Chondrocyte (in vitro differentiated cells): ENCODE measurements around the gene ATG7. TPM values are rescaled to one million over a fixed set of nuclear protein-coding genes. Genes with fewer than 3 reads are reported as not detected.
"Not testable (repeated sequence)": the region's sequence is repeated elsewhere in the genome, so short reads cannot be mapped to it uniquely, and the experiment has no call there.

ENCODE experiments used
- DNase-seq: peaks from one replicate; pipeline ENCODE4 v3.0.0; 2021; ENCODE audit warnings: mixed read lengths, low spot score
- H3K27ac Mint-ChIP-seq: one replicate; pipeline ENCODE4 v1.8.0; 2021; ENCODE audit warnings: mild to moderate bottlenecking, moderate library complexity, mixed read lengths; ENCODE audit not compliant: unreplicated experiment
- H3K27me3 Mint-ChIP-seq: 2 replicates; pipeline ENCODE4 v1.8.0; 2021; ENCODE audit warnings: low read depth, mixed read lengths
- H3K36me3 Mint-ChIP-seq: 2 replicates; pipeline ENCODE4 v1.8.0; 2021; ENCODE audit warnings: low read depth, mixed read lengths
- H3K4me1 Mint-ChIP-seq: 2 replicates; pipeline ENCODE4 v1.8.0; 2021; ENCODE audit warnings: low read depth, mild to moderate bottlenecking, mixed read lengths
- H3K4me3 Mint-ChIP-seq: one replicate; pipeline ENCODE4 v1.8.0; 2021; ENCODE audit warnings: mild to moderate bottlenecking, moderate library complexity, mixed read lengths; ENCODE audit not compliant: unreplicated experiment
- H3K9me3 Mint-ChIP-seq: 2 replicates; pipeline ENCODE4 v1.8.0; 2021; ENCODE audit warnings: low read depth, mixed read lengths
- total RNA-seq: library from RNA; stranded (reverse); gene quantifications from 3 replicates; pipeline ENCODE4 v1.2.1, GENCODE V29; 2021
- TF ChIP-seq, protein P1 (sequence below): fragments of 200-600 bp; sonication (generic); IDR thresholded peaks from 2 replicates; pipeline ENCODE4 v1.5.0; 2021; ENCODE audit warnings: antibody characterized with exemption, mild to moderate bottlenecking, moderate library complexity

The ATG7 gene
- total RNA-seq, 1 donor from 2014 or later = 27.4 TPM

DNA sequence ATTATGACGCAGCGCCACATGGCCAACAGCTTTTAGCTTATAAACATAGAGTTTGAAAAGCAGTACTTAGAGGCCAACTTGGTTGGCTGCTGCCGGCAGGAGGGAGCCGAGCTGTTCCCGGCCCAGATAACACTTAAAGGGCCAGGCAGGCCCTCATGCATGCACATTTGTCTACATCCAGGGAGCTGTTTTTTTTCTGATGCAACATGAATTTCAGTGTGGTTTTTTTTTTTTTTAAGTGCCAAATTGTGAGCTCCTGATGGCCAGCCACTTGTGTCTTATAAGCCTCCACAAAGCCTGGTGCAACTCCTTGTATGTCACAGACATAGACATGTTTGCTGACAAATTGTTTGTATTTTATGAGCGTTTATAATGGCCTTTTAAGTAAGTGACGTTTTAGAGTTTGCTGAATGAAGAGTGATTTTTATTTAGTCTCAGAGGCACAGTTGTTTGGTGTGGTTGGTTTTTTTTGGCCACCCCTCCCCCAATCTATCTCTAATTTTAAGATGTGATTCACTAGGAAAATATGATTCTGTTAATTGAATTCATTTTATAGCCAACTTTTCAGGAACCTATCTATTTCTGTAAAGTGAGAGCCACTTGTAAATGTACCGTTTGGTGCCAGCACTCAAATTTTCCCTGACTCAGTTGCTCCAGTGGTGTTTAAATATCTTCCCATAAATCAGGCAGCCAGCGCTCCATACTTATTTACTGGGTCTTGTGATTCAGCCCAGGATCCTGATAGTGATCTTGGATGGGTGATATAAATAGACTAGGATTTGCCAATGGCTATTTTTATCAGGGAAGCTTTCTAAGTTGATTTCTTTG, 237.2 kb downstream of the ATG7 start:
- Mint-ChIP-seq H3K4me3 (peak overlapping the region; percentile 10), H3K36me3 (no peaks in the 10 kb centered on the region), H3K4me1 (peaks cover 45% of the 10 kb centered on the region), H3K27ac (peak overlapping the region; percentile 95), H3K27me3 (no peaks in the 10 kb centered on the region), H3K9me3 (no peaks in the 10 kb centered on the region)
- TF ChIP-seq, protein P1, sequence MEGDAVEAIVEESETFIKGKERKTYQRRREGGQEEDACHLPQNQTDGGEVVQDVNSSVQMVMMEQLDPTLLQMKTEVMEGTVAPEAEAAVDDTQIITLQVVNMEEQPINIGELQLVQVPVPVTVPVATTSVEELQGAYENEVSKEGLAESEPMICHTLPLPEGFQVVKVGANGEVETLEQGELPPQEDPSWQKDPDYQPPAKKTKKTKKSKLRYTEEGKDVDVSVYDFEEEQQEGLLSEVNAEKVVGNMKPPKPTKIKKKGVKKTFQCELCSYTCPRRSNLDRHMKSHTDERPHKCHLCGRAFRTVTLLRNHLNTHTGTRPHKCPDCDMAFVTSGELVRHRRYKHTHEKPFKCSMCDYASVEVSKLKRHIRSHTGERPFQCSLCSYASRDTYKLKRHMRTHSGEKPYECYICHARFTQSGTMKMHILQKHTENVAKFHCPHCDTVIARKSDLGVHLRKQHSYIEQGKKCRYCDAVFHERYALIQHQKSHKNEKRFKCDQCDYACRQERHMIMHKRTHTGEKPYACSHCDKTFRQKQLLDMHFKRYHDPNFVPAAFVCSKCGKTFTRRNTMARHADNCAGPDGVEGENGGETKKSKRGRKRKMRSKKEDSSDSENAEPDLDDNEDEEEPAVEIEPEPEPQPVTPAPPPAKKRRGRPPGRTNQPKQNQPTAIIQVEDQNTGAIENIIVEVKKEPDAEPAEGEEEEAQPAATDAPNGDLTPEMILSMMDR = peak; percentile 59
- DNase-seq = no peak

DNA sequence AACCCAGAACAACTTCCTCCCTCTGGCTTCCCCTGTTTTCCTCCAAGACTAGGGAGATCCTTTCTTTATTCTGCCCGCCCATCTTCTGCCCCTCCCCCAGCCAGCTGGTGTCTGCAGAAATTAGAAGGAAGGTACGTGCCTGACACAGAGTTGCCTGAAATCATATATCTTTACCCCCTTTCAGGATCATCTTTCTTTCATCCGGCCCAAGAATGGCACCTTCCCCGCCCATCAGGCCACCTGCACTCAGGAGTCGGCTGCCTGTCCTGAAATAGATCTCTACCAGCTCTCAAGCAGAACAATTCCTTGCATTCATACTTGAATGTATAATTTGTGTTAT, 237.8 kb downstream of the ATG7 start:
- Mint-ChIP-seq H3K4me1 (peaks cover 49% of the 10 kb centered on the region), H3K27me3 (no peaks in the 10 kb centered on the region), H3K36me3 (no peaks in the 10 kb centered on the region), H3K27ac (peak overlapping the region; percentile 95), H3K9me3 (no peaks in the 10 kb centered on the region), H3K4me3 (peak overlapping the region; percentile 41)
- DNase-seq = no peak
- TF ChIP-seq, protein P1 = no peak

DNA sequence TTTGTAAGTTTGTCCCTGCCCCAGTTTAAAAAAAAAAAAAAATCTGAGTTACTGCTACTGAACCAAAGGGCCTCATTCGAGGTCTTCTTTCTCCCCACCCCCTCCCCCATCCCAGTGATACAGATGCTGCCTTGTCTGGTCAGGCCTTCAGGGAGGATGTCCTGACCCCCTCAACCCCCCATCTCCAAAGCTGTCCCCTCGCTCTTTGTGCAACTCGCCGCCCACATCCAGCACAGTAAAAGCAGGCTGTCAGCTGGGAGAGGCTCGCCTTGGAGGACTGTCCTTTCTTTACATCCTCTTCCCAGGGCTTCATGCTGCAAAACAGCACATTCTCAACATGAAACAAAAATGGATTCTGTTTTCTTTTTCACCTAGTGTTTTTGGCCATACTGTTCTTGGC, 238.2 kb downstream of the ATG7 start:
- Mint-ChIP-seq H3K9me3 (no peaks in the 10 kb centered on the region), H3K4me1 (peaks cover 53% of the 10 kb centered on the region), H3K27me3 (no peaks in the 10 kb centered on the region), H3K27ac (peak overlapping the region; percentile 95), H3K36me3 (no peaks in the 10 kb centered on the region), H3K4me3 (peak overlapping the region; percentile 44)
- TF ChIP-seq, protein P1 = no peak
- DNase-seq = no peak

DNA sequence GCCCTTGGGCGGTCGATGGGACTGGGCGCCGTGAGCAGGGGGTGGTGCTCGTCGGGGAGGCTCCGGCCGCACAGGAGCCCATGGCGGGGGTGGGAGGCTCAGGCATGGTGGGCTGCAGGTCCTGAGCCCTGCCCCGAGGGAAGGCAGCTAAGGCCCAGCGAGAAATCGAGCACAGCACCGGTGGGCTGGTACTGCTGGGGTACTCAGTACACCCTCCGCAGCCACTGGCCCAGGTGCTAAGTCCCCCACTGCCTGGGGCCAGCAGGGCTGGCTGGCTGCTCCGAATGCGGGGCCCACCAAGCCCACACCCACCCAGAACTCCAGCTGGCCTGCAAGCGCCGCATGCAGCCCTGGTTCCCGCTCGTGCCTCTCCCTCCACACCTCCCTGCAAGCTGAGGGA, 239.4 kb downstream of the ATG7 start:
- H3K36me3 Mint-ChIP-seq, H3K27ac Mint-ChIP-seq, H3K9me3 Mint-ChIP-seq, H3K4me3 Mint-ChIP-seq, DNase-seq, H3K27me3 Mint-ChIP-seq: not testable (repeated sequence)
- H3K4me1 Mint-ChIP-seq = peaks cover 60% of the 10 kb centered on the region

DNA sequence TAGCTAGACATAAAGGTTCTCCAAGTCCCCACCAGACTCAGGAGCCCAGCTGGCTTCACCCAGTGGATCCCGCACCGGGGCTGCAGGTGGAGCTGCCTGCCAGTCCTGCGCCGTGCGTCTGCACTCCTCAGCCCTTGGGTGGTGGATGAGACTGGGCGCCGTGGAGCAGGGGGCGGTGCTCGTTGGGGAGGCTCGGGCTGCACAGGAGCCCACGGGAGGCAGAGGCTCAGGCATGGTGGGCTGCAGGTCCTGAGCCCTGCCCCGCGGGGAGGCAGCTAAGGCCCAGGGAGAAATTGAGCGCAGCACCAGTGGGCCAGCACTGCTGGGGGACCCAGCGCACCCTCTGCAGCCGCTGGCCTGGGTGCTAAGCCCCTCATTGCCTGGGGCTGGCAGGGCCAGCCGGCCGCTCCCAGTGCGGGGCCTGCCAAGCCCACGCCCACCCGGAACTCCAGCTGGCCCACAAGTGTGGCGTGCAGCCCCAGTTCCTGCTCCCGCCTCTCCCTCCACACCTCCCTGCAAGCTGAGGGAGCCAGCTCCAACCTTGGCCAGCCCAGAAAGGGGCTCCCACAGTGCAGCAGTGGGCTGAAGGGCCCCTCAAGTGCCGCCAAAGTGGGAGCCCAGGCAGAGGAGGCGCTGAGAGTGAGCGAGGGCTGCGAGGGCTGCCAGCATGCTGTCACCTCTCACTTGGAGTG, 241.1 kb downstream of the ATG7 start:
- H3K9me3 Mint-ChIP-seq = not testable (repeated sequence)
- H3K27ac Mint-ChIP-seq = peak overlapping the region; percentile 92

GRCh38 chr3:11513817-11514135, 241.6 kb downstream of the ATG7 start:
- no peaks in the 10 kb centered on the region for H3K27me3 Mint-ChIP-seq
- H3K4me3 Mint-ChIP-seq = no peak overlapping the region
- H3K9me3 Mint-ChIP-seq = no peaks in the 10 kb centered on the region
- DNase-seq = no peak
- TF ChIP-seq, protein P1 = no peak
- peak overlapping the region; percentile 92 for H3K27ac Mint-ChIP-seq
- peaks cover 48% of the 10 kb centered on the region for H3K4me1 Mint-ChIP-seq
- H3K36me3 Mint-ChIP-seq = no peaks in the 10 kb centered on the region

More for the DNA sequence above, 241.1 kb downstream of the ATG7 start:
- peaks cover 53% of the 10 kb centered on the region for H3K4me1 Mint-ChIP-seq
- DNase-seq, H3K36me3 Mint-ChIP-seq, H3K27me3 Mint-ChIP-seq, H3K4me3 Mint-ChIP-seq: not testable (repeated sequence)
